Kasumi-1 (cell line): ENCODE data around the gene NCBP2L.

Experiments
- DNase-seq, 2 experiments: peaks; one replicate each; lab custom pipeline; 2025; lab: John Stamatoyannopoulos, UW

The NCBP2L gene

DNA sequence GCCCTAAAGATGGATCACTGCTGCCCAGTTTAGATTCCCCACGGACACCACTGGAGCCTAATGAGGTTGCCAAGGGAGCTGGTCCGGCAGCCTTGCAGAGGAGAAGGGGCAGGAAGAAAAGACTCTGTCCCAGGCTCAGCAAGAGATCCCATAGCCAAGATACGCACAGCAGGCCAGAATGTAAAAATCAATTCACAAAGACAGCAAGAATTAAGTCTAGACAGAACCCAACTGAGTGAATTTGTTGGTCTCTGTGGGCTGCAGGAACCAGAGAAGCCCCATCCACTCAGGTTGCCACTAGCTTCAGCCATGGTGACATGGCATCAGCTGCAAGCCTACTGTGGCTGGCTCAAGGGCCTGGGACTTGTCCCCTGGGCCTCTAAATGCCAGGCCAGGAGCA, 24.8 kb upstream of the NCBP2L start:
- DNase-seq: no peak

DNA sequence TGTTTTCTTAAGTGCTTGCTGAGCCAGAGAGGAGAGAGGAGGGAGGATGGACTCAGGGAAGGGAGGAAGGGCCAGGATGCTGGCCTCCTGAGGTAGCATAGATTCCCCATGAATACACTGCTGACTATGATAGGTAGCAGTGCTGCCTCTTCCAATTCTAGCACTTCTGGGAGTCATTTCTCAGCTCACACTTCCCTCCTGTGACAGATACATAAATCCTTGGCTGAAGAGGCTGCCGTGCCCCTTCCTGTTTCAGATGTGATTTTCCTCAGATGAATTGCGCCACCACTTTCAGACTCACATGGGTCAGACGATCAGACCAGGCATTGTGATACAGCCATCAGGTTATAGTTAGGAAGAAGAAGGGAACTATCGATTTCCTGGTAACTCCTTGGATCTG, 24.3 kb upstream of the NCBP2L start:
- no peak for DNase-seq

DNA sequence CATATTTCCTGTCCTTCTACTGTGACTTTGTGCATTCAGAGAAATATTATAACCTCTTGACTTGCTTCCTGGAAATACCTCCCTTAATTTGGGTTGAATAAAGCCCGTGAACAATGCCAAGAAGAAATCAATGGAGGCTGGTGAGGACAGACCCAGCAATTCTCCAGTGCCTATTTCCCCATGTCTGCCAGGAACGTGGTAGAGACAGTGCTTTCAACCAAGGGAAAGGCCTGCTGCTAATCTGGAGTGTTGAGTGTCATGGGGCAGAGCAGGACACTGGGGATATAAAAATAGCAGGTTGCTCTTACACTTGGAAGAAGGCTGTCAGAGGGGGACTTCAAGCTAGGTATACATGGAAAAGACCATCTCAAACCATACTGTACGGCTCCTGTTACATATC, 21.8 kb upstream of the NCBP2L start:
- no peak for DNase-seq

DNA sequence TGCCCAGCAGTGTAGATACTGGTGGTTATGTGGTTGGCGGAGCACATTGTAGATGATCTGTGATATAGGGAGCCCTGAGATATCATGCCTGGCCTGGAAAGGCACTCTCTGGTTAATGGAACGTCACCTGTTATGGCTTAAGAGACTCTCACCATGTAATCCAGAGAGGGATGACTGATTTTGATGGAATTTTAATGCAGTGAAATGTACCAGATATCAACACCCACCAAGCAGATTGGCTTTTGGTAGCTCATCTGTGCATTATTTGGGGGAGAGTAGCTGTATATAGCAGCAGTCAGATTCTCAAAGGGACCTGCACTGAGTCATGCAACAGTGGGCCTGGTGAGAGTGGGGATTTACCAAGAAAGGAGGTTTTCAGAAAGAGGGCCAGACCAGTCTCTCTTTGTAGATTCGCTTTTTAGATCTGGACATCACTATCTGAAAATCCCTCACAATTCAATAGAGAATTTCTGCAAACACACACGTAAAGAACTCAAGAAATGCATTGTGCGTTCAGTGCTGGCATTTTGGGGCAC, 19.2 kb upstream of the NCBP2L start:
- no peak for DNase-seq

DNA sequence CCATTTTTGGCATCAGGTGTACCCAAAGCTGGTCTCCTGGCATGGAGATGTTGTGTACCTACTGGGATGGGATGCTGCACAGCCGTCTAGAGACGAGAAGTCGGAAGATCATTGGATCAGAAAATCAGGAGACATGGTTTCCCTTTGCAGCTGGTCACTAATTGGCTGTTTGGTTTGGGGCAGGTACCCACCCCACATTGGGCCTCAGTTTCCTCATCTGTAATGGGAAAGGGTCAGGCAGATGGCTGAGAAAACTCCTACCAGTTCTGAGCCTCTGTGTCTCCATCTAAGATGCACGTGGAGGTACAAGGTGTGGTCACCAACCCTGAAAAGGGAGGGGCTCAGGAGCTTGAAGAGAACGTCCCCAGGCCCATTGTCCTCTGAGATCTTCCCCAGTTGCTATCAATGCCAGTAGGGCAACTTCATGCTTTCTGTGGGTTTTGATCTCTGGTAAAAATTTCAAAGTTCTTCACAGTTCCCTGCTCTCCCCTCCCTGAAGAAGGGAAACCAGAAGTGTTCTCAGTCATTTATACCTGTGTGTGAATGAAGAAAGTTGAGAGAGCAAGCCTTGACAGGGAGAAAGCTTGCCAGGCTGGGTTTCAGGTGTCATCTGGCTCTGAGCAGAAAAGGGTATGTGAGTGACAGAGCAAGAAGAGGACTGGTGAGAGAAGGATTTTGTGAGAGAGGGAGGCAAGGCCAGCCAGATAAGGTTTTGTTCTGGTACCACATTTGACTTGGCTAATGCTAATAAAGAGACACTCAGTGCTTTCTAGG, 17.0 kb upstream of the NCBP2L start:
- no peak for DNase-seq

DNA sequence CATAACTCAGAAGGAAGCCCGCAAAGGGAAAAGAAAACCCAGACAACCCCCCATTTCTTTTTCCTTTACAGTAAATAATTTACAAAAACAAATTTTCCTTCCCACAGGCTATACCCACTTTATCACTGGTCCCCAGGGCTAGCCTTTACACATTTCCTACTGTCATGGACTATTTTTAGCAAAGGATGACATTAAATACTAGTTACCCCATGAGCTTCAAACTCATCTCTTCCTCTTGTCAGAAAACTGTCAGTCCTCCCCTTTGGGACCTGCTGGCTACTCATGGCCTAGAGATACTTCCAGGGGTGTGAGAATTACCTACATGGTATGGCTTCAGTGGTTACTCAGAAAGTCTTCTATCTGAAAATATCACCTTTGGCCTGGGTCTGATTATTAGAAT, 13.9 kb upstream of the NCBP2L start:
- DNase-seq: no peak

DNA sequence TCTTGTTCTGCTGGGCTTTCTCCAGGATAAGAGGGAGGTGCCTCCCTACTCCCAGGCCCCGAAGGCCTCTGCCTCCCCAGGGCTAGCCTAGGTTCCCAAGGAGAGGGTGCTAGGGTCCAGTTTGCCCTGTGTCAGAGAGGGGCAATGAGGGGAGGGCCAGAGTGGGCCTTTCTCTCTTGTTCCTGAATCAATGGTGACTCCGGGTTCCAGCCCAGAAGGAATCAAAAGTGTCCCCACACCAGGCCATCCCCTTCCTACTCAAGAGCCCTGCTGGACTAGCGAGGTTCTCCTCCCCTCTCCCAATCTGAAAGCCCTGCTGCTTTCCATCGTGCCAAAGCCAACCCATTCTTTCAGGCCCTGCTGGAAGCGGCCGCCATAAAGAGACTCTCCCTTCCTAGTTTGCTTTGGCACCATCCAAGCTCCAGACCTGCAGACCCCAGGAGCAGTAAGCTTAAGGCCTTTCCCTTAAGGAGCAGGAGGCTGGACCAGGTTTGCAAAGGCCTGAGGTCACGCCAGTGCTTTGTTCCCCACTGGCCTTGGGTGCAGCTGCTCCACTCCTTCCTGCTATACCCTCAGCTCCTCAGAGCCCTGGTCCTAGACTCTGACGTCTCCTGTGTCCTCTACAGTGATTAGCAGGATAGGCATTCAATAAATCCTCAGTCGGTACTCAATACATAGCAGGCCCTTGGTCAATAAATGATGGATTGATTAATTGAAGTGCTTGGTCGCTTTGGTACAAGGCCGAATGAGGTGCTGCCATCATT, 12.5 kb upstream of the NCBP2L start:
- DNase-seq: no peak

DNA sequence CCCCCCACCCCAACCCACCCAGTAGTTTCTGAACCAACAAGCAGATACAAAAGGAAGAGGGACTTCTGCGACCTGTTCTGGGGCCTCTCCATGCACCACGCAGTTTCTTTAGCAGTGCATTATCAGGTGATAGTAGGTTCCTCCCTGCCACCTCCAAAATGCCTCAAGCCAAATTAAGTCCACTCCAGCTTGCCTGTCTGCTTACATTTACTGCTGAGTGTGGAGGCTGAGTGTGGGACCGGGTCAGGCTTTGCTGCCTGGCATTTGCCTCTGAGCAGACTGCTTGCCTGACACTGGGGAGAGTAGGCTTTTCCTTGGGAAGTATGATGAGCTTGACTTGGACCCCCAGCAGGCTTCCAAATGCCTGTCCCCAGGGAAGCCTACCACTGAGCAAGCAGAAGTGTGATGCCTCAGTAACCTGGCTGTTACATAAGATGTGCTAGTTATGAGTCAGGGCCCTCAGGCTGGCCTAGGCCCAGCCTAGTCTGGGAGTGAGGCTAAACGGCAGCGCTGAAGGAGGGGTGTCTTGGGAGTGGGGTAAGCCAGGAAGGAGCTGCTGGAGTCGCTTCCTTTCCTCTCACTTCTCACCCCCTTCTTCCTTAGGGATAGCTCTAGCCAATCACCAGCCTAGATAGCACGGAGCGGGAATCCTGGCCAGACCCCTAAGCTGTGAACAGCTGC, 10.9 kb upstream of the NCBP2L start:
- DNase-seq: no peak

DNA sequence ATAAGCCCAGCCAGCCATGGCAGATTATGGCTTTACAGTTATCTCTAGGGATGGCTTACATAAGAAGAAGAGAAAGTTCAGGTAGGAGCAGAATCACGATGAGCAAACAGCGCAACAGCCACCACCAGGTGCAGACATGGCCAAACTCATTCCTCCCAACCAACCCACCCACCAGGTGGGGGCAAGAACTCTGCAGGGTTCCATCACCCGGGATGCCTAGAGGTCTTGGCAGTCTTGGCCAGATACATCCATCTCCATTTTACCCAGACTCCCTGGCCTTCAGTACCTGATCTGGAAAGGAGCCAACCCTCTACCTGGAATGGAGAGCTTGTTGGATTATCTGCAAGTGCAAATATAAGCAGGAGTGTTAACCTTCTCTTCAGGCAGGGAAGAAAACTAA, 9.5 kb upstream of the NCBP2L start:
- no peak for DNase-seq

DNA sequence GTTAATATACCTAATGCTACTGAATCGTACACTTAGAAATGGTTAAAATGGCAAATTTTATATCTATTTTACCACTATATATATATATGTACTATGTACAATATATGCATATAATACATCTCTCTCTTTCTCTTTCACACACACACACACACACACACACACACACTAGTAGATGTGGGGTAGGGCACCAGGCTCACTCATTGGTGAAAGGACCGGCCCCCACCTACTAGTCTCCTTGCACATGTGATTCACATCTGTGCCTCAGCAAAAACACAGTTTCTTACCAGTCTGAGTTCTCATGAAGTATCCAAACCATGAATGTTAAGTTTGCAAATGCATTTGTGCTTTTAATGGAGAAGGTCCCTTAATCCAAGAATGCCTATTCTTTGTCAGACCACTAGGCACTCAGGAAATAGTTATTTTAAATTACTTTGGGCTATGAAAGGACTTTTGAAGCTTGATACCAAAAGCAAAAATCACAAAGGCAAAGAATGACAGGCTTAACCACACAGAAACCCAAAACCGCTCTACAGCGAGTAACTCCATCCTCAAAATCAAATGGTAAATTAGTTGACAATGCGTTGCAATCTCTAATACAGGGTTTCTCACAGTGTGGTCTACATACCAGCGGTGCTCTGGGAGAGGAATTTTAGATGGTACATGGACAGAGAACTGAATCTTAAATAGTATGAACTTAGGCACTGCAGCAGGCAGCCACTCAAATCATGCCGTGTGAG, 7.8 kb upstream of the NCBP2L start:
- DNase-seq: no peak

DNA sequence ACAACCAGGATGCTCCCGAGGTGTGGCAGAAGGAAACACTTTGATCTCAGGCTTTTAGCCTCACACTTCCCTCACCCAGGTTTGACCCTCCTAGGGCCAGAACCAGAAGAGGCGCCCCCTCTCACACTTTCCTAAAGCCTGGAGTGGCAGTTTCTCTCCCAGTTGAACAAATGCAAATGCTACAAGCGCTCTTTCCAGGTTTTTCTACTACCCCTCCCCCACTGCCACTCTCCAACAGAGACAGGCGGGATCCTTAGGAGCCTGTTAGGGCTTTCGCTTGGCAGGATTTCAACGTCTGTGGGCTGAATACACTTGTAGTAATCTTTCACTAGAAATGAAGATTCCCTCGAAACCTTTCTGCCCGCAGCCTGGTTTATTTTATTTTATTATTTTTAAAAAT, 4.3 kb upstream of the NCBP2L start:
- DNase-seq: no peak

DNA sequence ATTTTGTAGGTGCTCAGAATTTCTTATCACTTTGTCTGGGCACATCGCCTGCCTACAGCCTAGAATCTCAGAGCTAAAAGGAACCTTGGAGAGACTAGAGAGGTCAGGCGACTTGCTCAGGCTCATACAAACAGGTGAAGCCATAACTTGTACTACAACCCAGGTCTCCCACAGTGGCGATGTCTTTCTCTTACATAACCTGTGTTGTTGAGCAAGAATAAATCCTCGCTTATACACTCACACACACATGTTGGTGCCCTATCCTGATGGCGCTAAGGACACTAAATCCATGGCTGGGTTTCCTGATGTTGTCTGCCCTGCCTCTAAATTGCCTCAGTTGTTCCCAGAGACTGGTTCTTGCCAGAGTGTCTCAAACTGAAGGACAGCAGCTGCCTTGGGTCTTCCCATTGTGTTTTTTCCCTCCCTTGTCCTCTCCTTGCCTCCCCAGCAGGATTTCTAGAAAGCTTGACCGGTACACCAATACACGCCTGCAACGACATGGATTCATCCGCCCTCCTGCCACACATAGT, 3.6 kb upstream of the NCBP2L start:
- DNase-seq: no peak

DNA sequence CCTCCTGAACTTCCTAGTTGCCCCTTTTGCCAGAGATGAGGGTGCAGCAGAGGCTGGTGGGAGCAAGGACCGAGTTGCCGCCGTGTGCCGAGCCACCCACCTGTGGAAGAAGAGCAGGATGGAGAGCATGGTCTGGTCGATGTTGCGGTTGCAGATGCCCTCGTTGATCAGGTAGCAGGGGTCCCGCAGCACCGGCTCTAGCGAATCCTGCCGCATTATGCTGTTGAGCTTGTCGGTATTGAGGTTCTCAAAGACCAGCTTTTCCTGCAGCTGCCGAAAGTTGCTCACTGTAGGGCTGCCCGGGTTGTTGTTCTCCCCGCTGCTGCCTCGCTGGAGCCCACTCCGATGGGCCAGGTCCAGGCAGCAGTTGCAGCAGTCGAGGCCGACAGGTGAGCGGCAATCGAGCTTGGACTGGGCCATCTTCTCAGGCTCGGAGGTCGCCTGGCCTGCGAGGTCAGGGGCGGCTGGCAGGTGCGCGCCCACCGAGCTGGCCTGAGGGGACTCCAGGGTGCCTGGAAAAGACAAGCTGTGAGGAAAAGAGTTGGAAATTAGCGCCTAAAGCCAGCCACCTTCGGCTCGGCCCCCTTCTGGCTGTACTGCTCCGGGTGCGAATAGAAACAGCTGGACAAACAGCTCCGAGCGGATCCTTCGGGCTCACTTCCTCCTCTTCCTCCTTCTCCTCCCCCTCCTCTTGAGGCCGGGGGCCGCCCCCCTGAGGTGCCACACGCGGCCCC, 2.4 kb upstream of the NCBP2L start:
- DNase-seq: no peak

DNA sequence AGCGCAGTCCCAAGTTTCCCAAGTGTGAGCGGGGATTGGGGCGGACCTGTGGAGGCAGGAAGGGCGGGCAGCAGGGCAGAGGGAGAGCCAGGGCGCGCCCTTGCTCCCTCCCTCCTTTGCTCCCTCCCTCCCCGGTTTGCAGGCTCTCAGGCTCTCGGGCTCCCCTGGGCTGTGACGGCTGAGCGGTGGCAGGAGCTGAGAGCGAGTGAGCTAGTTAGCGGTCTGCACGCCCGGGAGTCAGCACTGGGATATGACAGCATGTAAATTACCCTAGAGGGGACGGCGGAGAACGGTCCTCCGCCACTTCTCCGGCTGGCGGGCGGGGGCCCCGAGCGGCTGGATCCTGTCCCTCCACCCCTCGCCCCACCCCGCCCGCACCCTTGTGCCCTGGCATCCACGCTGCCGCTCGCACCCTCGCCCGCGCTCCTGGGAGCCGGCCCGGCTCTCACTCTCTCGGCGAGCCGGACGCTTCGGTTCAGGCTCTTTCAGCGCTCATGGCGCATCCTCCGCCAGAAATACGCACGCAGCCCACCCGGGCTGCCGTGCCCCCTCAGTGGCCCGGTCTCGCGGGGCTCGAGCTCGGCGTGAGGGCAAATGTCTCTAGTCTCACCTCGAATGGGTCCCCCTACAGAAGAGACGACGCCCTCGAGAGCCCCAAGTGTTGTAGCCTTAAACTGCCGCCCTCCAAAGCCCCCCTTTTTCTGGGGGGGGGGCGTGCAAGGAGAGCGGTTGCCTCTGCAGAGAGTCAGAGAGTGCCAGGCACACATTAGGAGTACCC, 1.6 kb upstream of the NCBP2L start, which contains the start of gene TSC22D3:
TSS of gene TSC22D3 (minus strand) at position 54 of the 778 bp plus-strand sequence. CDS start 368 bp downstream, outside the sequence.
- DNase-seq: peak; percentile 24 to 32

DNA sequence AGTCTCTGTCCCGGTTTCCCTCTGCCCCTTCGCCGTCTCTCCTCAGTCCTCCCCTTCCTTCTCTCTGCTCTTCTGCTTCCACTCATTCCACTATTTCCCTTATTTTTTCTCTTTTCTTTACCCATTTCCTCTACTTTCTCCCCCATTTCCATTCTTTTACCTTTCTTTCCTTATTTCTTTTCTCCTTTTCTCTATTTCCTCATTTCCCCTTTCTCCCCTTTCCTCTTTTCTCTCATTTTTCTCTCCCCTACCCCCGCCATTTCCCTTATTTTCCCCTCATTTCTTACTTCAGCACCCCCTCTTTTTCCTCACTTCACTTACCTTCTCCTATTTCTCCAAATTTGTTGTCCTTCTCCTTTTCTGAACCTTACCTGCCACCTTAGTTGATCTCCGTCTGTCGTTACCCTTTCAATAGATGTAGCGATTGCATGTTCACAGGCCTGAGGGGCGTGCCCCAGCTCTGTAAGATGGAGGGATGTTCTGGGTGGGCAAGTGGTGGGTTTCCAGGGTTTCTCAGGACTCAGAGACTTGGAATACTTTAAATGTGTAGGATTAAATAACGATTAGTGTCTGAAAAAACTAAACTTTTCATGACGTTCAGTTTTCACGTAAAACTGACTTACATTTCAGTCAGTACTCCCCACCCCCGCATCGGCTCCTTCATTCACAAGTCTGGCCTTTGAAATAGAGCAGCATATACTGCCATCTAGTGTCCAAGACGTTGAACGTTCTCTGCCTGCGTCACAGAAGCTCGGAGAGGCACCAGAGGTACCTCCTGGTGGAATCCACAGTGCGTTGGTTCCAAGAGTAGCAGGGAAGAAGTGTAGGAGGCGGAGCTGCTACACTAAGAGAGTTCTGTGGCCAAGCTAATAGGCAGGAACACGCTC, 641 bp upstream of the NCBP2L start:
- DNase-seq: peak; percentile 76 to 83

DNA sequence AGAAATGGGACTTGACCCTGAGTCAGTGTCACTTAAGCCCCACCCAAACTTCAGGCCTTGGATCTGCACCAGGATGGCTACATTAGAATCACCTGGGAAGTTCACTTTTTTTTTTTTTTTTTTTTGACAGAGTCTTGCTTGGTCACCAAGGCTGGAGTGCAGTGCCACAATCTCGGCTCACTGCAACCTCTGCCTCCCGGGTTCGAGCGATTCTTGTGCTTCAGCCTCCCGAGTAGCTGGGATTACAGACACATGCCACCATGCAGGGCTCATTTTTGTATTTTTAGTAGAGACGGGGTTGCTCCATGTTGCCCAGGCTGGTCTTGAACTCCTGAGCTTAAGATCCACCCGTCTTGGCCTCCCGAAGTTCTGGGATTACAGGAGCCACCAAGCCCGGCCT, 3.0 kb downstream of the NCBP2L start:
- no peak for DNase-seq

DNA sequence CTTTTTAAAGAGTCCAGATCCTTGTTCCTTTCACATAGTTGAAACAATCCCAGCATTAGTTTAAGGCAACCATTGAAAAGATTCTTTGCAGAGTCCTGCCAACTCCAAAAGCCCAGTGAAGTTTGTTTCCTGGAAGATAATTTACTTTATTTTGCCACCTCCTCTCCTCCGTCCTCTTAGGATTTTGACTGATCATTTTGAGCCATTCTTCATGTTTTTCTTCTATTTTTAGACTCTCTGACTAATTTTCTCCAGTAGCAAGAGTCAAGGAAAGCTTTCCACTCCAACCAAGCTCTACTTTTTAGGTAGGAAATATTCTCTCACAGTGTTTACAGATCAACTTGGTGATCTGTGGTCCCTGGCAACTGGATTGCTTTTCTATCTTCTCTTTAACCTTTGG, 10.3 kb downstream of the NCBP2L start:
- no peak for DNase-seq

DNA sequence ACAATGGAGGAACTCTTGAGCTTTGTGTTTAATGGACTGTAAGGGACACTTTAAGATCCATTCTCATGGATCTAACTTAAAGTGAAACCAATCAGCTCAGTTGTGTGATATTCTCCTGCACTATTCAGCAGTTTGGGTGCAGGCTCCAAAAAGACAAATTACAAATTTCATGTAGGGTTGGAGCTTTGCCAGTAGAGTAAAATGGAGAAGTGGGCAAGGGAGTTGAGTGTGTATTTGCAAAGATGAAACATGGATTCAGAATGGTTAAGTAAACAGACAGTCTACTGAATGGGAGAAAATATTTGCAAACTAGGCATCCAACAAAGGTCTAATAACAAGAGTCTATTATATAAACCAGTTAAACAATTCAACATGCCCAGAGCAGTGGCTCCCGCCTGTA, 26.9 kb downstream of the NCBP2L start:
- peak; percentile 21 to 30 for DNase-seq

DNA sequence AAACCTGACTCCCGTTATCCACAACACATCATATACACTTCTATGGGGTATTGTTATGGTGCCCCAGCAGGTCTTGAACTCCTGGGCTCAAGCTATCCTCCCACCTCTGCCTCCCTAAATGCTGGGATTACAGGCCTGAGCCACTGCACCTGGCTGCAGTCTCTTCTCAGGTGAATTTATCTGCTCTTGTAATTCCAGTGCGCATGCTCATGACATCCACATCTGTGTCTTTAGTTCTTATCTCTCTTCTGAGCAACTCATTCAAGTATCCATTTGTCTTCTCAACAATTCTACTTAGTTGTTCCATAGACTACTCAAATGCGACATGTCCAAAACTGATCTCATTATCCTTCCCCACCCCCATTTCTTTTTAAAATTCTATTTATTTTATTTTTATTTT, 27.6 kb downstream of the NCBP2L start:
- no peak for DNase-seq
